GM23338 (cell line): ENCODE measurements around the gene GKN2. TPM values are rescaled to one million over a fixed set of nuclear protein-coding genes. Genes with fewer than 3 reads are reported as not detected.

Source experiments
- ATAC-seq: fragments of 200-7000 bp; cut with Tn5 transposase; 3 replicates; pipeline ENCODE4 v1.9.1; 2020
- DNase-seq: peaks from one replicate; pipeline ENCODE4 v3.0.0-alpha.2; 2015; ENCODE audit warnings: low spot score
- H2AFZ ChIP-seq: fragments of 200-600 bp; sonication (generic); 2 replicates; pipeline ENCODE4 v1.8.0; 2016; ENCODE audit warnings: antibody characterized with exemption, mild to moderate bottlenecking, moderate library complexity
- H3F3A ChIP-seq: fragments of 200-600 bp; sonication (generic); replicated peaks from 2 replicates; pipeline ENCODE4 v1.8.0; 2017; ENCODE audit warnings: antibody characterized with exemption, mixed run types, low read depth
- H3K27ac ChIP-seq: fragments of 200-600 bp; sonication (generic); 2 replicates; pipeline ENCODE4 v1.6.1; 2016; ENCODE audit warnings: low read depth
- H3K27me3 ChIP-seq: fragments of 200-600 bp; sonication (generic); 2 replicates; pipeline ENCODE4 v1.8.0; 2016; ENCODE audit warnings: mild to moderate bottlenecking, mixed run types, moderate library complexity; ENCODE audit not compliant: insufficient read depth
- H3K36me3 ChIP-seq: fragments of 200-600 bp; sonication (generic); 2 replicates; pipeline ENCODE4 v1.8.0; 2016; ENCODE audit warnings: mild to moderate bottlenecking; ENCODE audit not compliant: insufficient read depth
- H3K4me1 ChIP-seq: fragments of 200-600 bp; sonication (generic); 2 replicates; pipeline ENCODE4 v1.8.0; 2016; ENCODE audit warnings: mild to moderate bottlenecking, moderate library complexity; ENCODE audit not compliant: insufficient read depth
- H3K4me2 ChIP-seq: fragments of 200-600 bp; sonication (generic); 2 replicates; pipeline ENCODE4 v1.7.1; 2017; ENCODE audit warnings: mixed run types
- H3K4me3 ChIP-seq: fragments of 200-600 bp; sonication (generic); 2 replicates; pipeline ENCODE4 v1.6.1; 2016; ENCODE audit warnings: mixed run types
- H3K79me2 ChIP-seq: fragments of 200-600 bp; sonication (generic); replicated peaks from 2 replicates; pipeline ENCODE4 v1.8.0; 2017; ENCODE audit warnings: mild to moderate bottlenecking; ENCODE audit not compliant: insufficient read depth
- H3K9me2 ChIP-seq: fragments of 200-600 bp; sonication (generic); 2 replicates; pipeline ENCODE4 v1.8.0; 2017; ENCODE audit not compliant: insufficient read depth
- H4K20me1 ChIP-seq: fragments of 200-600 bp; sonication (generic); replicated peaks from 2 replicates; pipeline ENCODE4 v1.8.0; 2017; ENCODE audit warnings: mild to moderate bottlenecking; ENCODE audit not compliant: insufficient read depth
- H3K27ac Mint-ChIP-seq: 2 replicates; pipeline ENCODE4 v1.8.0; 2020; ENCODE audit warnings: inconsistent platforms, mild to moderate bottlenecking, moderate library complexity, mixed read lengths
- H3K27me3 Mint-ChIP-seq: 3 replicates; pipeline ENCODE4 v1.8.0; 2022; ENCODE audit warnings: low read depth, mild to moderate bottlenecking, moderate library complexity, mixed read lengths, inconsistent platforms; ENCODE audit not compliant: insufficient read depth, poor library complexity
- H3K36me3 Mint-ChIP-seq: 3 replicates; pipeline ENCODE4 v1.8.0; 2021; ENCODE audit warnings: low read depth, mild to moderate bottlenecking, inconsistent platforms, moderate library complexity, mixed read lengths
- H3K4me1 Mint-ChIP-seq: 3 replicates; pipeline ENCODE4 v1.8.0; 2020; ENCODE audit warnings: mild to moderate bottlenecking, inconsistent platforms, mixed read lengths
- H3K4me3 Mint-ChIP-seq: 3 replicates; pipeline ENCODE4 v1.8.0; 2021; ENCODE audit warnings: moderate library complexity, mild to moderate bottlenecking, inconsistent platforms, mixed read lengths
- H3K9me3 Mint-ChIP-seq: 3 replicates; pipeline ENCODE4 v1.8.0; 2020; ENCODE audit warnings: moderate library complexity, mild to moderate bottlenecking, inconsistent platforms, mixed read lengths
- CREB1 ChIP-seq: fragments of 250-450 bp; sonication (Bioruptor Pico); IDR thresholded peaks from 2 replicates; pipeline ENCODE4 v1.5.0; 2020; ENCODE audit warnings: low read depth, mild to moderate bottlenecking, moderate library complexity
- ETS1 ChIP-seq: IDR thresholded peaks from 2 replicates; pipeline ENCODE4 v1.6.1; 2016; ENCODE audit warnings: antibody characterized with exemption
- EZH2phosphoT487 ChIP-seq: fragments of 200-600 bp; sonication (generic); IDR thresholded peaks from one replicate; pipeline ENCODE4 v1.8.1; 2018; ENCODE audit warnings: antibody characterized with exemption; ENCODE audit not compliant: unreplicated experiment
- NANOG ChIP-seq: IDR thresholded peaks from 2 replicates; pipeline ENCODE4 v1.6.1; 2016; ENCODE audit warnings: antibody characterized with exemption, borderline replicate concordance
- POLR2AphosphoS5 ChIP-seq: IDR thresholded peaks from 2 replicates; pipeline ENCODE4 v1.6.1; 2016; ENCODE audit warnings: antibody characterized with exemption, low read depth
- ZNF331 ChIP-seq: fragments of 250-450 bp; sonication (Bioruptor Pico); IDR thresholded peaks from 2 replicates; pipeline ENCODE4 v1.5.0; 2020; ENCODE audit warnings: low read depth, mild to moderate bottlenecking, moderate library complexity
- ZNF462 ChIP-seq: fragments of 250-450 bp; sonication (Bioruptor Pico); IDR thresholded peaks from 2 replicates; pipeline ENCODE4 v1.5.0; 2020; ENCODE audit warnings: mild to moderate bottlenecking, moderate library complexity
- polyA plus RNA-seq: library from polyadenylated mRNA; unstranded; fragments of >200 nt; fragmentation: Nextera tagmentation; extraction: Ambion mirVana; gene quantifications from 2 replicates; pipeline ENCODE4 v1.2.1, GENCODE V29; 2016
- total RNA-seq: library from RNA; depleted of rRNA; stranded (reverse); fragments of >200 nt; shearing (Covaris generic); gene quantifications from 2 replicates; pipeline ENCODE4 v1.2.3, GENCODE V29; 2014

Gene GKN2
- total and polyA plus RNA-seq, 2 experiments from 2014 or later, result not detected

- TF ChIP-seq ZNF462 (CRISPR knock-in tag) (no peak), CREB1 (no peak), NANOG (no peak), POLR2AphosphoS5 (no peak), ETS1 (no peak), EZH2phosphoT487 (no peak), ZNF331 (CRISPR knock-in tag) (no peak)
- H3K4me1 Mint-ChIP-seq, result peaks cover 15% of the 10 kb centered on the region
Measured at GRCh38 chr2:68906716-68907115, 46.0 kb downstream of the GKN2 start.

More at GRCh38 chr2:68906716-68907115, 46.0 kb downstream of the GKN2 start:
- peaks cover under 1% of the 10 kb centered on the region; the same call in 2 of the 3 replicates for H3K36me3 Mint-ChIP-seq
- H3K27me3 ChIP-seq, result no peaks in the 10 kb centered on the region
- H3K79me2 ChIP-seq, result no peaks in the 10 kb centered on the region
- peaks cover 4% of the 10 kb centered on the region; the same call in 2 of the 3 replicates for H3K9me3 Mint-ChIP-seq
- no peaks in the 10 kb centered on the region for H3F3A ChIP-seq
- H4K20me1 ChIP-seq, result no peaks in the 10 kb centered on the region
- no peaks in the 10 kb centered on the region for H3K36me3 ChIP-seq
- no peak overlapping the region for H3K27ac ChIP-seq
- H3K4me1 ChIP-seq, result peaks cover 12% of the 10 kb centered on the region
- DNase-seq (no peak), ATAC-seq (no peak)
- H3K27ac Mint-ChIP-seq, result no peak overlapping the region
- no peak overlapping the region for H3K4me2 ChIP-seq
- peaks cover 8% of the 10 kb centered on the region; the same call in 1 of the 2 replicates for H3K9me2 ChIP-seq
- H3K27me3 Mint-ChIP-seq, result peaks cover 4% of the 10 kb centered on the region
- H3K4me3 Mint-ChIP-seq, result no peak overlapping the region
- no peak overlapping the region for H2AFZ ChIP-seq
- no peak overlapping the region for H3K4me3 ChIP-seq
